HG03460 (cell line): Measurements from ENCODE around the gene BMPR2.
"Not testable (repeated sequence)": the region's sequence is repeated elsewhere in the genome, so short reads cannot be mapped to it uniquely, and the experiment has no call there.

ENCODE experiments used
- ATAC-seq: cut with Tn5 transposase; IDR thresholded peaks from one replicate; pipeline ENCODE4 v1.9.1; 2021; ENCODE audit not compliant: unreplicated experiment

The BMPR2 gene

GRCh38 chr2:202519453-202519852 is 143.3 kb downstream of the BMPR2 start:
- ATAC-seq = no peak

GRCh38 chr2:202521470-202521869 is 145.3 kb downstream of the BMPR2 start:
- ATAC-seq = no peak

- ATAC-seq = no peak
These were observed 153.3 kb downstream of the BMPR2 start for GRCh38 chr2:202529389-202529788.

- ATAC-seq = no peak
These were observed 153.9 kb downstream of the BMPR2 start for GRCh38 chr2:202530038-202530437.

- not testable (repeated sequence) for ATAC-seq
These were observed 159.2 kb downstream of the BMPR2 start for GRCh38 chr2:202535290-202535689.

- no peak for ATAC-seq
These were observed 165.0 kb downstream of the BMPR2 start for GRCh38 chr2:202541137-202541536.

GRCh38 chr2:202542142-202542541 is 166.0 kb downstream of the BMPR2 start:
- ATAC-seq = no peak

- ATAC-seq = no peak
These were observed 169.4 kb downstream of the BMPR2 start for GRCh38 chr2:202545523-202545922.

- ATAC-seq = no peak
These were observed 169.8 kb downstream of the BMPR2 start for GRCh38 chr2:202545931-202546330.

- ATAC-seq = not testable (repeated sequence)
These were observed 170.5 kb downstream of the BMPR2 start for GRCh38 chr2:202546499-202547141.

- ATAC-seq = no peak
These were observed 172.1 kb downstream of the BMPR2 start for GRCh38 chr2:202548240-202548639.

GRCh38 chr2:202551000-202551399 is 174.9 kb downstream of the BMPR2 start:
- ATAC-seq = not testable (repeated sequence)

- ATAC-seq = no peak
These were observed 179.2 kb downstream of the BMPR2 start for GRCh38 chr2:202555356-202555755.

- ATAC-seq = no peak
These were observed 184.1 kb downstream of the BMPR2 start for GRCh38 chr2:202560200-202560599.

- ATAC-seq = no peak
These were observed 188.1 kb downstream of the BMPR2 start for GRCh38 chr2:202564226-202564625.

- ATAC-seq = no peak
These were observed 190.2 kb downstream of the BMPR2 start for GRCh38 chr2:202566286-202566685.

- ATAC-seq = no peak
These were observed 198.4 kb downstream of the BMPR2 start for GRCh38 chr2:202574541-202574940.

- ATAC-seq = not testable (repeated sequence)
These were observed 199.1 kb downstream of the BMPR2 start for GRCh38 chr2:202575194-202575593.

GRCh38 chr2:202577250-202578183 is 201.4 kb downstream of the BMPR2 start:
- no peak for ATAC-seq

- ATAC-seq = not testable (repeated sequence)
These were observed 206.7 kb downstream of the BMPR2 start for GRCh38 chr2:202582846-202583245.

- ATAC-seq = no peak
These were observed 207.6 kb downstream of the BMPR2 start for GRCh38 chr2:202583709-202584219.
